ENCODE results near the gene ECHDC1.

The ECHDC1 gene

DNA sequence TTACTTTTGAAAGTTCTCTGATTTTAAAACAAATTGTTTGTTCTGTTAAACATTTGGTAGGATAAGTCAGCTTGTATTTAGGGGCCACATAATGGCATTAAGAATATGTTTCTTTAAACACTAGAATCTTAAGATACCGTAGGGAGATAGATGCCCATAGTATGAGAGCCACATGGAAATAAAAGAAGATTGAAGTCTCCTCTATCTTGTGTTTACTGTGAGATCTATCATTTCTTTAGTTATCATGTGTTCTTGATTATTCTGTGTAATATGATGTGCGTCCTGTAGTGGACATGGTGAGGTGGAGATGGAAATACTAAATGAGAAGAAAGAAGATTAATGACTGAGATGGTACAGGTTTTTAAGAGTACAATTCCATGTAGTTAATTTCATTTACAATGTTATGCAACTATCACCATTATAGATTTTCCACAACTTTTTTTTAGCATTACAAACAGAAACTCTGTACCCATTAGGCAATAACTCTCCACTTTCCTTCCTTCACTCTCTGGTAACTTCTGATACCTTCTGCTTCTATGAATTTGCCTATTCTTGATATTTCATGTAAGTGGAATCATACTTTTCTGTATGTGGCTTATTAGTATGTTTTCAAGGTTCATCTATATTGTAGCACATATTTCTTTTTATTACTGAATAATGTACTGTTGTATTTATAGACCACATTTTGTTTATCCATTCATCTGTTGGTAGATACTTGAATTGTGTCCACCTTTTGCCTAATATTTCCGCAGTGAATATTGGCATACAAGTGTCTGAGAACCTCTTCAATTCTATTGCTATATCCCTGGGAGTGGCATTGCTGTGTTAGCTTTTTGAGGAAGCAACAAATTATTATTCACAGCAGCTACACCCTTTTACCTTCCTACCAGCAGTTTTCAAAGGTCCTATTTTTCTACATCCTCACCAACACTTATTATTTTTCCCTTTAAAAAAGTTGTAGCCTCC lies 65.2 kb downstream of the ECHDC1 start:
- TF ChIP-seq, protein P1, sequence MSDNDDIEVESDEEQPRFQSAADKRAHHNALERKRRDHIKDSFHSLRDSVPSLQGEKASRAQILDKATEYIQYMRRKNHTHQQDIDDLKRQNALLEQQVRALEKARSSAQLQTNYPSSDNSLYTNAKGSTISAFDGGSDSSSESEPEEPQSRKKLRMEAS (IDR thresholded peaks at IDR 0.05): no peak
- no peak for TF ChIP-seq TAF1 (IDR thresholded peaks at IDR 0.05; ENCODE audit: low read depth)
- TF ChIP-seq CREB1 (IDR thresholded peaks at IDR 0.05; ENCODE audit: low read depth): no peak
- TF ChIP-seq FOXM1 (IDR thresholded peaks at IDR 0.05; ENCODE audit: borderline replicate concordance, low read depth): no peak
- TF ChIP-seq YY1 (IDR thresholded peaks at IDR 0.05; ENCODE audit: low read depth): no peak
- TF ChIP-seq, protein P2, sequence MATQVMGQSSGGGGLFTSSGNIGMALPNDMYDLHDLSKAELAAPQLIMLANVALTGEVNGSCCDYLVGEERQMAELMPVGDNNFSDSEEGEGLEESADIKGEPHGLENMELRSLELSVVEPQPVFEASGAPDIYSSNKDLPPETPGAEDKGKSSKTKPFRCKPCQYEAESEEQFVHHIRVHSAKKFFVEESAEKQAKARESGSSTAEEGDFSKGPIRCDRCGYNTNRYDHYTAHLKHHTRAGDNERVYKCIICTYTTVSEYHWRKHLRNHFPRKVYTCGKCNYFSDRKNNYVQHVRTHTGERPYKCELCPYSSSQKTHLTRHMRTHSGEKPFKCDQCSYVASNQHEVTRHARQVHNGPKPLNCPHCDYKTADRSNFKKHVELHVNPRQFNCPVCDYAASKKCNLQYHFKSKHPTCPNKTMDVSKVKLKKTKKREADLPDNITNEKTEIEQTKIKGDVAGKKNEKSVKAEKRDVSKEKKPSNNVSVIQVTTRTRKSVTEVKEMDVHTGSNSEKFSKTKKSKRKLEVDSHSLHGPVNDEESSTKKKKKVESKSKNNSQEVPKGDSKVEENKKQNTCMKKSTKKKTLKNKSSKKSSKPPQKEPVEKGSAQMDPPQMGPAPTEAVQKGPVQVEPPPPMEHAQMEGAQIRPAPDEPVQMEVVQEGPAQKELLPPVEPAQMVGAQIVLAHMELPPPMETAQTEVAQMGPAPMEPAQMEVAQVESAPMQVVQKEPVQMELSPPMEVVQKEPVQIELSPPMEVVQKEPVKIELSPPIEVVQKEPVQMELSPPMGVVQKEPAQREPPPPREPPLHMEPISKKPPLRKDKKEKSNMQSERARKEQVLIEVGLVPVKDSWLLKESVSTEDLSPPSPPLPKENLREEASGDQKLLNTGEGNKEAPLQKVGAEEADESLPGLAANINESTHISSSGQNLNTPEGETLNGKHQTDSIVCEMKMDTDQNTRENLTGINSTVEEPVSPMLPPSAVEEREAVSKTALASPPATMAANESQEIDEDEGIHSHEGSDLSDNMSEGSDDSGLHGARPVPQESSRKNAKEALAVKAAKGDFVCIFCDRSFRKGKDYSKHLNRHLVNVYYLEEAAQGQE (IDR thresholded peaks at IDR 0.05; ENCODE audit: low read depth): no peak

DNA sequence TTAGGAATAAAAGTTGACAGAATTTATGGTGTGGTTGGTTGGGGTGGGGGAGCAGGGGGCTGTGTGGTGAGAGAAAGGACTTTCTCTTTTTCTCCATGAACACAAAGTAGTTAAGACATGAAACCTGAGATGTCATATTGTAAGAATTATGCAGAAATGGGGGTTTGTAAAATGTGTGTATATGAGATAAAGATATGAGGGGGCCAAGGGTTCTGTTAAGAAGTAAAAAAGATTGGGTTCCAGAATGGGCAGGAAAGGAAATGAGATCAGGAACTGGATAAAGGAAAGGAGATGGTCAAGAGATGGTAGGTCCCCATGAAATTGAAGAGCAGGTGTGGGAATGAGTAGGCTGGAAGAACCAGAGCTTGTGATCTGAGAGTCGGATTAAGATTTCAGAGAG lies 67.1 kb downstream of the ECHDC1 start:
- no peak for TF ChIP-seq NFIC (IDR thresholded peaks at IDR 0.05)
- no peak for TF ChIP-seq TCF12 (IDR thresholded peaks at IDR 0.05; ENCODE audit: low read depth)
- TF ChIP-seq TAF1 (IDR thresholded peaks at IDR 0.05; ENCODE audit: low read depth): no peak
- TF ChIP-seq CREB1 (IDR thresholded peaks at IDR 0.05; ENCODE audit: low read depth): no peak
- TF ChIP-seq, protein P2 (IDR thresholded peaks at IDR 0.05; ENCODE audit: low read depth): no peak
- TF ChIP-seq EGR1 (IDR thresholded peaks at IDR 0.05): no peak
- TF ChIP-seq CEBPB (IDR thresholded peaks at IDR 0.05): no peak
- TF ChIP-seq ZBTB7A (IDR thresholded peaks at IDR 0.05; ENCODE audit: low read depth): no peak
- TF ChIP-seq, protein P1 (IDR thresholded peaks at IDR 0.05): no peak
- TF ChIP-seq RAD21 (IDR thresholded peaks at IDR 0.05; ENCODE audit: low read depth): no peak
- TF ChIP-seq TEAD4 (IDR thresholded peaks at IDR 0.05): no peak
- TF ChIP-seq EP300 (IDR thresholded peaks at IDR 0.05; ENCODE audit: borderline replicate concordance): no peak
- TF ChIP-seq YY1 (IDR thresholded peaks at IDR 0.05; ENCODE audit: low read depth): no peak
- no peak for TF ChIP-seq FOXM1 (IDR thresholded peaks at IDR 0.05; ENCODE audit: borderline replicate concordance, low read depth)
- TF ChIP-seq, protein P3, sequence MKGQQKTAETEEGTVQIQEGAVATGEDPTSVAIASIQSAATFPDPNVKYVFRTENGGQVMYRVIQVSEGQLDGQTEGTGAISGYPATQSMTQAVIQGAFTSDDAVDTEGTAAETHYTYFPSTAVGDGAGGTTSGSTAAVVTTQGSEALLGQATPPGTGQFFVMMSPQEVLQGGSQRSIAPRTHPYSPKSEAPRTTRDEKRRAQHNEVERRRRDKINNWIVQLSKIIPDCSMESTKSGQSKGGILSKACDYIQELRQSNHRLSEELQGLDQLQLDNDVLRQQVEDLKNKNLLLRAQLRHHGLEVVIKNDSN (IDR thresholded peaks at IDR 0.05): no peak

DNA sequence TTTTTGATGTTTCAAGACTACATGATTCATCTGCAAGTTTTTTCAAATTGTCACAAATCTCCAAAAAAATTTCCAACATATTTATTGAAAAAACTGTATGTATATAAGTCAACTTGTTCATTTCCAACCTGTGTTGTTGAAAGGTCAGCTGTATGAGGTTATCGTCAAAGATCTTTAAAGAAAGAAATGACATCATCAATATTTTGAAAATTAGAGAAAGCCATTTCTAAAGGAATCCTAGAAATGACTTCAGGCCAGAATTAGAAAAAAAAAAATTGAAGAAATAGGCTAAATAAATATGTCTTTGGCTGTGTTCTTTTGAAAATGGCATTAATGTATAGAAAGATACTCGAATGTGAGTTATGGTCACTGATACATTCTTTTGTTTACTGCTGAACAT lies 69.9 kb downstream of the ECHDC1 start:
- TF ChIP-seq TAF1 (IDR thresholded peaks at IDR 0.05; ENCODE audit: low read depth) (no peak), TCF12 (IDR thresholded peaks at IDR 0.05; ENCODE audit: low read depth) (no peak), CEBPB (IDR thresholded peaks at IDR 0.05) (no peak), TEAD4 (IDR thresholded peaks at IDR 0.05) (no peak), NFIC (IDR thresholded peaks at IDR 0.05) (no peak), EGR1 (IDR thresholded peaks at IDR 0.05) (no peak), EP300 (IDR thresholded peaks at IDR 0.05; ENCODE audit: borderline replicate concordance) (no peak), ZBTB7A (IDR thresholded peaks at IDR 0.05; ENCODE audit: low read depth) (no peak), CREB1 (IDR thresholded peaks at IDR 0.05; ENCODE audit: low read depth) (no peak), YY1 (IDR thresholded peaks at IDR 0.05; ENCODE audit: low read depth) (no peak), RAD21 (IDR thresholded peaks at IDR 0.05; ENCODE audit: low read depth) (no peak), FOXM1 (IDR thresholded peaks at IDR 0.05; ENCODE audit: borderline replicate concordance, low read depth) (no peak)
- TF ChIP-seq, protein P2 (IDR thresholded peaks at IDR 0.05; ENCODE audit: low read depth): no peak
- TF ChIP-seq, protein P3 (IDR thresholded peaks at IDR 0.05): no peak
- TF ChIP-seq, protein P1 (IDR thresholded peaks at IDR 0.05): no peak
